GM18526 (cell line): ENCODE measurements around the gene ERMARD.

Source experiments
- POLR2A ChIP-seq: IDR thresholded peaks from 3 replicates; pipeline ENCODE4 v1.6.1; 2011; ENCODE audit not compliant: insufficient read length; ENCODE audit errors: extremely low read depth

Gene ERMARD

GRCh38 chr6:169803271-169803811, 51.9 kb downstream of the ERMARD start:
- TF ChIP-seq POLR2A: no peak

GRCh38 chr6:169803816-169804340, 52.5 kb downstream of the ERMARD start:
- TF ChIP-seq POLR2A: no peak

DNA sequence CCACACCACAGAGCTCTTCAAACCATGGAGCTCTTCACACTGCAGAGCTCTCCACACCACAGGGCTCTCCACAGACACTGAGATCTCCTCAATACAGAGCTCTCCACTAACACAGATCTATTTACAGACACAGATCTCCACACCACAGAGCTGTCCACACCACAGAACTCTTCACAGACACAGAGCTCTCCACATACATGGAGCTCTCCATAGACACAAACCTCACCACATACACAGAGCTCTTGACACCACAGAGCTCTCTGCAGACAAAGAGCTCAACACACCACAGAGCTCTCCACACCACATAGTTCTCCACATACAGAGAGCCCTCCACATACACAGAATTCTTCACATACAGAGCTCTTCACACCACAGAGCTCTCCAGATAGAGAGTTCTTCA, 53.0 kb downstream of the ERMARD start:
- TF ChIP-seq POLR2A: no peak

DNA sequence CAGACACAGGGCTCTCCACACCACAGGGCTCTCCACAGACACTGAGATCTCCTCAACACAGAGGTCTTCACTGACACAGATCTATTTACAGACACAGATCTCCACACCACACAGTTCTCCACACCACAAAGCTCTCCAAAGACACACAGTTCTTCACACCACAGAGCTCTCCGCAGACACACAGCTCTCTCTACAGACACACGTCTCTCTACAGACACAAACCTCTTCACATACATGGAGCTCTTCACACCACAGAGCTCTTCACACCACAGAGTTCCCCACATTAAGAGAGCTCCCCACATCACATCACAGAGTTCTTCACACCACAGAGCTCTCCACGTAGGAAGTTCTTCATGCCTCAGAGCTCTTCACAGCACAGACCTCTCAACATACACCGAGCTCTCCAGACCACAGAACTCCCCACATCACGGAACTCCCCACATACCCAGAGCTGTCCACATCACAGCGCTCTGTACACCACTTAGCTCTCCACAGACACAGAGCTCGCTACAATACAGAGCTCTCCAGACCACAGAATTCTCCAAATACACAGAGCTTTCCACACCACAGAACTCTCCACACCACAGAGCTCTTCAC, 53.9 kb downstream of the ERMARD start:
- TF ChIP-seq POLR2A: no peak

DNA sequence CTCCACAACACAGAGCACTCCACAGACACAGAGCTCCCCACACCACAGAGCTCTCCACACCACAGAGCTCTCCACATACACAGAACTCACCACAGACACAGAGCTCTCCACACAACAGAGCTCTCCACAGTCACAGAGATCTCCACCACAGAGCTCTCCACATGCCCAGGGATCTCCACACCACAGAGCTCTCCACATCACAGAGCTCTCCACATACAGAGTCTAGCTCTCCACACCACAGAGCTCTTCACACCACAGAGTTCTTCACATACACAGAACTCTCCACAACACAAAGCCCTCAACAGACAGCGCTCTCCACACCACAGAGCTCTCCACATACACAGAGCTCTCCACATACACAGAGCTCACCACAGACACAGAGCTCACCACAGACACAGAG, 55.3 kb downstream of the ERMARD start:
- TF ChIP-seq POLR2A: no peak

DNA sequence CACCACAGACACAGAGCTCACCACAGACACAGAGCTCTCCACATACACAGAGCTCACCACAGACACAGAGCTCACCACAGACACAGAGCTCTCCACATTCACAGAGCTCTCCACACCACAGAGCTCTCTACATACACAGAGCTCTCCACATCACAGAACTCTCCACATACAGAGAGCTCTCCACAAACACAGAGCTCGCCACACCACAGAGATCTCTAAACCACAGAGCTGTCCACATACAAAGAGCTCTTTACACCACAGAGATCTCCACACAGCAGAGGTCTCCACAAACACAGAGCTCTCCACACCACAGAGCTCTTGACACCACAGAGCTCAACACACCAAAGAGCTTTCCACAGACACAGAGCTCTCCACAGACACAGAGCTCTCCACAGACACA, 55.8 kb downstream of the ERMARD start:
- TF ChIP-seq POLR2A: no peak

- TF ChIP-seq POLR2A: no peak
Observed at GRCh38 chr6:169807699-169808607, 56.5 kb downstream of the ERMARD start.

GRCh38 chr6:169808608-169808967, 57.2 kb downstream of the ERMARD start:
- no peak for TF ChIP-seq POLR2A

DNA sequence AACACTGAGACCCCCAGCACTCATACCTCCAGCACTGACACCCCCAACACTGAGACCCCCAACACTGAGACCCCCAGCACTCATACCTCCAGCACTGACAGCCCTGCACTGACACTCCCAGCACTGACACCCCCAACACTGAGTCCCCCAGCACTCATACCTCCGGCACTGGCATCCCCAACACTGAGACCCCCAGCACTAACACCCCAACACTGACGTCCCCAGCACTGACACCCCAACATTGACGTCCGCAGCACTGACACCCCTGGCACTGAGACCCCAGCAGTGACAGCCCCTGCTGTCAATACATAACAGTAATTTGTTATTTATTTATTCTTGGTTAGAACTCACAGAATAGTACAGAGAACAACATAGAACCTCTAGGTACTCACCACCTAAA, 58.0 kb downstream of the ERMARD start:
- TF ChIP-seq POLR2A: no peak

DNA sequence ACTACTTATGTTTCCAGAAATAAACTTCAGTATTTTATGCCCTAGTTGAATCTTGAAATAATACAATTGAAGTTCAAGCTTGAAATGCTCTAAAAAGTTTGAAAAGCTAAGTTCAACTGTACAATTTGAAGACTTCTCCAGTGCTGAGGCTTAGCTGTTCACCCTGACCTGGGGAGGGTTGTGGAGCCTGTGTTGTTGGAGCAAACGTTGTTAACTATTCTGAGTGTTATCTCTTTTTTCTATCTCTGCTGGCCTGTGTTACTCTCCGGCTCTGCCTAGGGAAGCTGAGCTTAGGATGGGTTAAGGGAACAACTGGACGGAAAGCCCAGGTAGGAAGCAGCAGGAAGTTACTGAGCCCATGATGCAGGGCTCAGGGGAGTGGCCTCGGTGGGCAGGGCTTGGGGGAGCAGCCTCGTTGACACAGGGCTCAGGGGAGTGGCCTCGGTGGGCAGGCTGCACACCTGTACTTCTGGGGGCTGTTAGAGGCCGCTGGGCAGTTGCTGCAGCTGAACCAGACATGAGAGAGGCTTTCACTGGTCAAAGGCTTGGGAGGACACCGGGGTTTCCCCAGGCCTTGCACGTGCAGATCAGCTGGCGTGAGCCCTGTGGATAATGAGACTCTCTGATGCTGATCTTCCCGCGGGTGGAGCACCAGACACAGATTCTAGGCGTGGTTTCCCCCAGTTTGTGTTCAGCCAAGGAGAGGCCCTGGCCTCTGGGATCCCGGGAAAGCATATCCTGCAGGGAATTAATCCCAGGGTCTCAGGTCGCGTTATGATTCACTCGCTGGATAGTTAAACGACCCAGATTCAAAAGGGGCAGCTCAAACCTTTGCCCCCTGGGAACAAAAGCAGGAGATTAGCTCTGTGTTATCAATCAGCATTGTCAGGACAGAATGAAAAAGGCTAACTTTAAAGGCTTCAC, 58.9 kb downstream of the ERMARD start:
- no peak for TF ChIP-seq POLR2A

DNA sequence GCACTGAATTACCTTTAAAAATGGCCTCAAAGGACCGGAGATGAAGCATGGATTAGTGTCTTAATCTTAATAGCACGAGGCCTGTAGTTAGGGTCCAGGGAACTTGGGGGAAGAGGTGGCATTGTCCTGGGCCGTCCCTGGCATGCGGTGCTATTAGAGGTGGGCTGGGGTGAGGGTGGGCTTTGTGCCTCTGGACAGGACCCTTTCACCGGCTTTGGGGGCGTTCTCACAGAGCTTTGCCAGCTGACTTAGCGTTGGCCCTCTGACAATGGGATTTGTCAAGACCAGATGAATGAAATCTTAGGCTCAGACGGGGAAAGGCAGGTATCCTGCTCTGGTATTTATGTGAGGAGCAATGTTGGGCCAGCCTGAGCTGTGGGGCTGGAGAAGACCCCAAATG, 59.6 kb downstream of the ERMARD start:
- TF ChIP-seq POLR2A: no peak

DNA sequence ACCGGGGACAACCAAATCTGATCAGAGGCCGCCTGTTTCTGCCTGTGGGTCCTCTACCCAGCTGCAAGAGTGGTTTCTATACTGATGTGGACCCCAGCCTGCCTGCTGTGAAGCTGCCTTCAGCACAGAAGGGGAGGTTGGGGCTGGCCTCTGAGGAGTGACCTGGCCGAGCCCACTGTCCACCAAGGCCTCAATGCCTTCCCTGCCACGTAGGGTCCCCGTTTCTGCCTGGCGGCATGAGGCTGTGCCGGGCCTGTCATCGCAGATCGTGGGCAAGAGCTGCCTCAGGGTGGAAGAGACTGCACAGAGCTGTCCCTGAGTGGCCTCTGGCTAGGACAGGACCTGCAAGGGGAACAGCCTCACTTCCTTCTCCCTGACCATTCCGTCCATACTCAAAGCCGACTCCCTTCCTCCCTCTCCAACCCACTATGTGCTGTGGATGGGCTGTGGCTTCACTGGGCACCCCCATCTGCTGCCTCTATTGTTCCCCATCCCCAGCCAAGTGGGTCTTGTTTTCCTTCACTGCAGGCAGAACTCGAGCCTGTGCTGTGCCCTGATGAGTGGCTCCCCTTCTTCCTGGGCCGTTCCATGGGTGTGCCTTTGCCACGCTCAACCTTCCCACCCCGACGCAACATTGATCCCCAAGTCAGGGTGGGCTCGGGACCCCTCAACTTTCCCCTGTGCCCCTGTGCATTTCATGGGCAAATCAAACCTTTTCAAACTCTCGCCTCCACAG, 60.3 kb downstream of the ERMARD start:
- TF ChIP-seq POLR2A: no peak

- TF ChIP-seq POLR2A: no peak
Observed at GRCh38 chr6:169812257-169812644, 60.8 kb downstream of the ERMARD start.

- no peak for TF ChIP-seq POLR2A
Observed at GRCh38 chr6:169813969-169814368, 62.5 kb downstream of the ERMARD start.

GRCh38 chr6:169816054-169816453, 64.6 kb downstream of the ERMARD start:
- no peak for TF ChIP-seq POLR2A

- no peak for TF ChIP-seq POLR2A
Observed at GRCh38 chr6:169816975-169817374, 65.6 kb downstream of the ERMARD start.
